Stimulated activated CD4-positive, alpha-beta T cell treated with anti-CD3 and anti-CD28 coated beads, Interleukin-4, amount 100 ng/mL, for 4 hours (primary cell): Measurements from ENCODE around the gene PSMD7.
"Not testable (repeated sequence)": the region's sequence is repeated elsewhere in the genome, so short reads cannot be mapped to it uniquely, and the experiment has no call there.

Experiments
- DNase-seq, 2 experiments: peaks; one replicate each; pipeline ENCODE4 v3.0.0-alpha.2; 2020

PSMD7 gene

DNA sequence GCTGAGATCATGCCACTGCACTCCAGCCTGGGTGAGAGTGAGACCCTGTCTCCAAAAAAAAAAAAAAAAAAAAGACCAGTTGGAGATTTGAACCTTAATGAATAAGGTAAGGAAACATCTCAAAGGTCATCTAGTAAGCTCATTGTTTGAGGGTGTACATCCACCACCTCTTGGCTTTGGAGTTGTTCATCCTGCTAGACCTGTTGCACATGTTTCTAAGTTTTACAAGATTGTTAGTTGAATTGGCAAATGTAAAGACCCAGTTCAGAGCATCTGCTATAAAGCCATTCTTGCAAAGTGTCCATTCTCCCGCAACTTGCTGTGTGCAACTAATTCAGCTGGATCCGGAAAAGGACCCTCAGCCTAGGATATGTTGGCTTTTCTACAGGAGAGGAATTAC, 1.5 kb downstream of the PSMD7 start:
- no peak for DNase-seq

- no peak for DNase-seq
Measured at GRCh38 chr16:74302341-74302740, 5.7 kb downstream of the PSMD7 start.

- DNase-seq = no peak
Measured at GRCh38 chr16:74304164-74304834, 7.7 kb downstream of the PSMD7 start.

DNA sequence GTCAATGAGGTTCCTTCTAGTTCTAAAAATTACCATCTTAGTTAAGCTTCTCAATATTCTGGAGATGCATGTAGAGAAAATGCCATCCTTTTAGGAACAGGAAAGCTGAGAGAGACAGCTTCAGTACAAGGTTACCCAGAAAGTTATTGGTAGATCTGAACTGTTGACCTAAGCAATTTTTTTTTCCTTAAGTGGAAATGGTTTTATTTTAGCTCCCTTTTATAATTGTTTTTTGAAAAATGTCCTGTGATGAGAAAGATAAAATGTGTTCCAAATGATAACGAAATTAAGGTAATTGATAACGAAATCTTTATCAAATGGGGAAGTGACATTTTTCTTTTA, 8.2 kb downstream of the PSMD7 start:
- DNase-seq = no peak

DNA sequence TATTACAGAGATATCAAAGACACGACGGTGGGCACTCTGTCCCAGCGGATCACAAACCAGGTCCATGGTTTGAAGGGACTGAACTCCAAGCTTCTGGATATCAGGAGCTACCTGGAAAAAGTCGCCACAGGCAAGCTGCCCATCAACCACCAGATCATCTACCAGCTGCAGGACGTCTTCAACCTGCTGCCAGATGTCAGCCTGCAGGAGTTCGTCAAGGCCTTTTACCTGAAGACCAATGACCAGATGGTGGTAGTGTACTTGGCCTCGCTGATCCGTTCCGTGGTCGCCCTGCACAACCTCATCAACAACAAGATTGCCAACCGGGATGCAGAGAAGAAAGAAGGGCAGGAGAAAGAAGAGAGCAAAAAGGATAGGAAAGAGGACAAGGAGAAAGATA, 8.7 kb downstream of the PSMD7 start:
- DNase-seq = no peak

DNA sequence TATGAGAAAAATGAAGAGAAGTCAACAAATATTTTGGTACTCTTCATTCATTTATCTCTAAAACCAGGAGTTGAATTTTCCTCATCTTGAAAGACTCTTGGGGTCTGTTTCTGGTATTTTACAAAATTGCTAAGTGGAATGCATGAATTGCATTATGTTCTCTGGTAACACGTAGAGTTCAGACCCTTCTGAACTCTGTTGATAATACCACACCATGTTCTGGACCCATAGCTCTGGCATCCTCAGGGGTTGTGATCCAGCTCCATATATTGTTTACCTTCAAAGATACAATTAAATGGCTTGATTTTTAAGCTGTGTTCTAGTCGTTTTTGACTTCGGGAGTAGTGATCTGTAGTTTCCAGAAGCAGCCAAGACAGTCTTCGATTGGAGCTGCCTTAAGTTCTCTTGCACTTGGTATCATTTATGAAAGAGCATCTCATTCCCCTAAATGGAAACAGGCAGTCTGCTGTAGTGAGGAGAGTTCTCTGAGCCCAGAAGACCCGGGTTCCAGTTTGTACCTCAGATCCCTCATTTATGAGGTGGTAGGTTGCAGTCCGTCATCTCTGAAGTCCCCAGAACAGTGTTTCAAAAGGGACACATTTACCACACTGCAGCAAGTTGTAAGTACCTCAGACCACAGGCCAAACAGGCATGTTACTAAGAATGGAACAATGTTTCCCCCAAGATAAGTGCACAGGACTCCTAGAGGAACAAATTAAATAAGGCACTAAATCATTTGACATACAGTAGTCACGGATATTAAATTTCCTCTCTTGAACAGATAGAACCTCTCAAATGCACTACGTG, 9.6 kb downstream of the PSMD7 start:
- DNase-seq = no peak

DNA sequence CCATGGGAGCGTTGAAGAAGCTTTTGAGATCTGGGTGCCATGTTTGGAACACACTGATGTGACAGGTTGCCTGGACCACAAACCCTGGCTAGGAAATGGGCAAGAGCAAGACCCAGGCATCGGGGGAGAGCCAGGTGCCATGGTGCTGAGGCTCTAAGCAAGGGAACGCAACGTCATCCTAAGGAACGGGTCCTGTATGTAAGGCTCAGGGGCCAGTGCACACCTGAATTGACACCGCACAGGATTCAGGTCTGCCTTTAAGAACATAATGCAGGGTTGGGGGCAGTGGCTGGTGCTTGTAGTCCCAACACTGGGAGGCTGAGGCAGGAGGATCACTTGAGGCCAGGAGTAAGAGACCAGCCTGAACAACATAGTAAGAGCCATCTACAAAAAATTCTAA, 10.8 kb downstream of the PSMD7 start:
- DNase-seq = no peak

GRCh38 chr16:74309789-74310781, 13.5 kb downstream of the PSMD7 start:
- no peak for DNase-seq

- DNase-seq = no peak
Measured at GRCh38 chr16:74315059-74315458, 18.4 kb downstream of the PSMD7 start.

GRCh38 chr16:74320707-74321106, 24.1 kb downstream of the PSMD7 start:
- DNase-seq = no peak

GRCh38 chr16:74321356-74321755, 24.7 kb downstream of the PSMD7 start:
- no peak for DNase-seq

GRCh38 chr16:74322301-74322710, 25.7 kb downstream of the PSMD7 start:
- DNase-seq = no peak

GRCh38 chr16:74324777-74325176, 28.2 kb downstream of the PSMD7 start:
- not testable (repeated sequence) for DNase-seq

GRCh38 chr16:74325641-74326040, 29.0 kb downstream of the PSMD7 start:
- DNase-seq = no peak

- DNase-seq = not testable (repeated sequence)
Measured at GRCh38 chr16:74328346-74328745, 31.7 kb downstream of the PSMD7 start.

DNA sequence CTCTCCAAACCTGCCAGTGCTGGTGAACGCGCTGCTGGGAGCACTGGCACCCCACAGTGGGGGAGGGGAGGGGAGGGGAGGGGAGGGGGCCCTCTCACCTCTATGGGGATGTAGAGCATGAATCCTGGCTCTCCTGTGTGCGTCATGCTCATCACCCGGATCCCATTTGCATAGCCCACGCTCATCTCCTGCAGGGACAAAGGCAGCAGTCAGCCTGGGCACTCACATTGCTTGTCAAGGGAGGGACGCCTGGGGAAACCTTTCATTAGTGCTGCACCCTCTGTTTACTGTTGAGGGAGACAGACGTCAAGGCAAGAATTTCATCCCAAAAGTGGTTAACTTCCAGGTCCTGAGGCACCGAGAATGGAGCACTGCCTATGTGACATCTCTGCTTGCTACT, 35.9 kb downstream of the PSMD7 start:
- DNase-seq = not testable (repeated sequence)

- not testable (repeated sequence) for DNase-seq
Measured at GRCh38 chr16:74337506-74337905, 40.9 kb downstream of the PSMD7 start.

- DNase-seq = not testable (repeated sequence)
Measured at GRCh38 chr16:74339226-74339625, 42.6 kb downstream of the PSMD7 start.

DNA sequence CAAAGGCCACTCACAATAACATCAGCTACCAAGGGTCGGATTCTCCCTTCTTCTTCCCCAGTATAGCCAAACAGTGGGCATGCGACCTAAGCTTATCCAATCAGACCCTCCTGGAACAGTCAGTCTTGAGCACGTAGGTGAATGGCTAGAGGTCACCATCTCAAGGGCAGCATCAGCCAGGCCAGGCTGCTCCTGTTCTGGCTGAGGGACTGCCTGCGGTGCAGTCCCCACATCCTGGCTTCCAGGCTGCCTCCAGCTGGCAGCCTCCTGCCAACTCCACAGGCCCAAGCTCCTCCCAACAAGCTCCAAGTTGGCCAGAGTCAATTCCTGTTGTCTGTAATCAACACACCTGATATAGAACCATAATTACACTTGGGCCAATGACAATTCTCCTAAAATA, 56.4 kb downstream of the PSMD7 start:
- not testable (repeated sequence) for DNase-seq
